Activated T-helper 1 cell treated with anti-CD3 and anti-CD28 coated beads, Interleukin-12 subunit alpha, Interleukin-12 subunit beta, Interleukin-2, Interleukin-4 antibody, amounts not matched to agents 30 ng/mL and 10 ng/mL and 1 ng/mL, durations not matched to agents 14 hours and 24 hours and 36 hours (primary cell): Measurements from ENCODE around the gene MICAL2. TPM values are rescaled to one million over a fixed set of nuclear protein-coding genes. Genes with fewer than 3 reads are reported as not detected.

Experiments
- DNase-seq: peaks from one replicate; pipeline ENCODE4 v3.0.0; 2021; ENCODE audit warnings: low spot score
- H3K27ac Mint-ChIP-seq: one replicate; pipeline ENCODE4 v1.8.0; 2021; ENCODE audit warnings: mild to moderate bottlenecking, mixed read lengths
- H3K27me3 Mint-ChIP-seq: one replicate; pipeline ENCODE4 v1.8.0; 2022; ENCODE audit warnings: mild to moderate bottlenecking, moderate library complexity, mixed read lengths; ENCODE audit not compliant: insufficient read depth
- H3K36me3 Mint-ChIP-seq: one replicate; pipeline ENCODE4 v1.8.0; 2021; ENCODE audit warnings: low read depth, mixed read lengths
- H3K4me1 Mint-ChIP-seq: one replicate; pipeline ENCODE4 v1.8.0; 2021; ENCODE audit warnings: low read depth, mixed read lengths
- H3K4me3 Mint-ChIP-seq: one replicate; pipeline ENCODE4 v1.8.0; 2021; ENCODE audit warnings: mild to moderate bottlenecking, moderate library complexity, mixed read lengths
- H3K9me3 Mint-ChIP-seq: one replicate; pipeline ENCODE4 v1.8.0; 2021; ENCODE audit warnings: mixed read lengths
- intact Hi-C: fragments of 100-400 bp; cut with micrococcal nuclease; formaldehyde crosslinking; loops from one replicate; pipeline ENCODE4 v1.15.1; 2024
- total RNA-seq: library from RNA; stranded (reverse); gene quantifications from 2 replicates; pipeline ENCODE4 v1.2.3, GENCODE V29; 2022

The MICAL2 gene
- total RNA-seq, 1 donor from 2014 or later, result 595 TPM

- Mint-ChIP-seq H3K27me3 (peaks cover 2% of the 10 kb centered on the region), H3K27ac (peak overlapping the region; percentile 90), H3K9me3 (peaks cover 3% of the 10 kb centered on the region), H3K4me1 (peaks cover 70% of the 10 kb centered on the region), H3K36me3 (peaks cover 41% of the 10 kb centered on the region), H3K4me3 (peak overlapping the region; percentile 29)
- intact Hi-C loops, result no loop called here
- no peak for DNase-seq
These were observed 62.7 kb downstream of the MICAL2 start for GRCh38 chr11:12173111-12173510.

DNA sequence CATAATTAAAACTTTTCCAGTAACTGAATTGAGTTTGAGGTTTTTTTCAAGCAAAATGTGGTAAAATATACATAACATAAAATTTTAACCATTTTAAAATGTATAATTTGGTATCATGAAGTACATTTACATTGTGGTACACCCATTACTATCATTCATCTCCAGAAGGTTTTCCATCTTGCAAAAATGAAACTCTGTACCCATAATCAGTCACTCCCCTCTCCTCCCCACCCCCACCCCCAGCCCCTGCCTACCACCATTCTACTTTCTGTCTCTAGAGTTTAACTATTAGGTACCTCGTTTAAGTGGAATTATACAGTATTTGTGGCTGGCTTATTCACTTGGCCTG lies 63.7 kb downstream of the MICAL2 start:
- Mint-ChIP-seq H3K27me3 (peaks cover 2% of the 10 kb centered on the region), H3K27ac (peak overlapping the region; percentile 93), H3K4me1 (peaks cover 75% of the 10 kb centered on the region), H3K9me3 (peaks cover 3% of the 10 kb centered on the region), H3K4me3 (peak overlapping the region; percentile 75), H3K36me3 (peaks cover 45% of the 10 kb centered on the region)
- no peak for DNase-seq
- intact Hi-C loops, result loop anchor here (1.0 kb wide), 9 partner anchors 10 to 127 kb away; partner anchors contain the start of gene MICAL2

DNA sequence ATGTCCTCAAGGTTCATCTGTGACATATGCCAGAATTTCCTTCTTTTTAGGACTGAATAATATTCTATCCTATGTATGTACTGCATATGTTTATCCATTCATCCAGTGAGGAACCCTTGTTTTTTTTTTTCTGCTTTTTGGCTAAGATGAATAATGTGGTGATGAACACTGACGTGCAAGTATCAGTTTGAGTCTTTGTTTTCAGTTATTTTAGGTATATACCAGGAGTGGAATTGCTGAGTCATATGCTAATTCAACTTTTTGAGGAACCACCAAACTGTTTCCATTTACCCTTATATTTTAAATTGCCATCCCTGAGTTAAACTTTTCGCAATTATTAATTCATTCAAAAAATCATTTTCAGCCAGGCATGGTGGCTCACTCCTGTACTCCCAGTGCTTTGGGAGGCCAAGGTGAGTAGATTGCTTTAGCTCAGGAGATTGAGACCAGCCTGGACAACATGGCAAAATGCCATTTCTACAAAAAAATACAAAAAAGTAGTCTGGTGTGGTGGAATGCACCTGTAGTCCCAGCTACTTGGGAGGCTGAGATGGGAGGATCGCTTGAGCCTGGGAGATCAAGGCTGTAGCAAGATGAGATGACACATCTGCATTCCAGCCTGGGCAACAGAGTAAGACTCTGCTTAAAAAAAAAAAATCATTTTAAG lies 64.2 kb downstream of the MICAL2 start:
- H3K9me3 Mint-ChIP-seq, result peaks cover 3% of the 10 kb centered on the region
- no peak for DNase-seq
- H3K27me3 Mint-ChIP-seq, result peaks cover 2% of the 10 kb centered on the region
- H3K4me3 Mint-ChIP-seq, result peak overlapping the region; percentile 75
- H3K36me3 Mint-ChIP-seq, result peaks cover 48% of the 10 kb centered on the region
- intact Hi-C loops, result loop anchor here (1.0 to 5.0 kb wide), 10 partner anchors 10 to 127 kb away; partner anchors contain the start of gene MICAL2
- peaks cover 79% of the 10 kb centered on the region for H3K4me1 Mint-ChIP-seq
- H3K27ac Mint-ChIP-seq, result peak overlapping the region; percentile 93

GRCh38 chr11:12175694-12176241 lies 65.4 kb downstream of the MICAL2 start:
- intact Hi-C loops, result loop anchor here (5.0 kb wide), 1 partner anchor 33 kb away; no protein-coding TSS in a partner anchor
- Mint-ChIP-seq H3K9me3 (peaks cover 3% of the 10 kb centered on the region), H3K4me1 (peaks cover 85% of the 10 kb centered on the region), H3K27ac (peak overlapping the region; percentile 93), H3K4me3 (peak overlapping the region; percentile 13), H3K27me3 (peaks cover 2% of the 10 kb centered on the region), H3K36me3 (peaks cover 50% of the 10 kb centered on the region)
- peak; percentile 32 for DNase-seq

- peak overlapping the region; percentile 93 for H3K27ac Mint-ChIP-seq
- peaks cover 82% of the 10 kb centered on the region for H3K4me1 Mint-ChIP-seq
- H3K9me3 Mint-ChIP-seq, result peaks cover 3% of the 10 kb centered on the region
- DNase-seq, result no peak
- peak overlapping the region; percentile 13 for H3K4me3 Mint-ChIP-seq
- H3K36me3 Mint-ChIP-seq, result peaks cover 47% of the 10 kb centered on the region
- peaks cover 2% of the 10 kb centered on the region for H3K27me3 Mint-ChIP-seq
- intact Hi-C loops, result loop anchor here (5.0 kb wide), 1 partner anchor 34 kb away; no protein-coding TSS in a partner anchor
These were observed 66.0 kb downstream of the MICAL2 start for GRCh38 chr11:12176410-12176809.

DNA sequence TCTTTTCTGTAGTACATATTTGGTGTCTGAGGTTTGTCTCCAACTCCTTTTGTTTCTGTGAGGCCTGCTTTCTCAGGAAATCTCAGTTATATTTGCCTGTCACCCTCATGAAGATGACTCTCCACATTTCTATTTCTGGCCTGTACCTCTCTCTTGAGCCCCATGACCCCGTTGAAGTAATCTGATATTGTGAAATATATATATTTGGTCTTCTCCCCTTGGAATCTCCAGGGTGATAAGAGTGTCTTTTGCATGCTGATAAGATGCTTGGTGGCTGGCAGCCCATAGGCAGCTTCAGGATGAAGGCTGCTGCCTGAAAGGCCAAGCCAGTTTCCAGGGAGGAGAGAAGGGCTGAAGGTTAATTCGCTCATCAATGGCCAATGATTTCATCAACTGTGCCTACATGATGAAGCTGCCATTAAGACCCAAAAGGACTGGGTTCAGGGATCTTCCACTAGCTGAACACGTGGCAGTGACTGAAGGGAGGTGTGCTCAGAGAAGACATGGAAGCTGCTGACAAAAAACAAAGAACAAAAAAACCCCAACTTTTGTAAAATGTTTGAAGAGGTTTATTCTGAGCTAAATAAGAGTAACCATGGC lies 67.4 kb downstream of the MICAL2 start:
- Mint-ChIP-seq H3K27ac (peak overlapping the region; percentile 93), H3K36me3 (peaks cover 46% of the 10 kb centered on the region), H3K4me1 (peaks cover 78% of the 10 kb centered on the region), H3K4me3 (peak overlapping the region; percentile 41), H3K9me3 (peaks cover 3% of the 10 kb centered on the region), H3K27me3 (peaks cover 2% of the 10 kb centered on the region)
- intact Hi-C loops, result loop anchor here (5.0 kb wide), 1 partner anchor 36 kb away; no protein-coding TSS in a partner anchor
- no peak for DNase-seq

DNA sequence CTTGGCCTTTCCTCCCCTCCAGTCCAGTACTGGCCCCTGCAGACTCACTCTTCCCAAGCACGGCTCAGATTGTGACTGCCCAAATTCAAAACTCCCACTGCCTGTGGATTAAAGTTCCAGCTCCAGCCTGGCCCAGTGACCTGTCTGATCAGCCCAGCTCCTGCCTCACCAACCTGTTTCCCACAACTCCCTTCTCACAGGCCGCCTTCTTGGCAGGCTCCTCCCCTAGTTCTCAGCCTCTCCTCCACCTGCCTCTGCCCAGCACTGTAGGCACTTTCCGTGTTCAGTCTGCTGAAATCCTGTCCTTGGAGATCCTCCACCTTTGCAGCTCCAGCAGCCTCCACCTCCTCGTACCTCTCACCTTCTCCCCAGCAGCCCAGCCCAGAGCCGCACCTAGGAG lies 68.6 kb downstream of the MICAL2 start:
- Mint-ChIP-seq H3K4me3 (peak overlapping the region; percentile 61), H3K27me3 (peaks cover 2% of the 10 kb centered on the region), H3K9me3 (peaks cover 3% of the 10 kb centered on the region), H3K4me1 (peaks cover 78% of the 10 kb centered on the region), H3K27ac (peak overlapping the region; percentile 94), H3K36me3 (peaks cover 45% of the 10 kb centered on the region)
- intact Hi-C loops, result loop anchor here (5.0 kb wide), 1 partner anchor 37 kb away; no protein-coding TSS in a partner anchor
- DNase-seq, result no peak

- Mint-ChIP-seq H3K9me3 (peaks cover 3% of the 10 kb centered on the region), H3K36me3 (peaks cover 44% of the 10 kb centered on the region), H3K27me3 (peaks cover 2% of the 10 kb centered on the region), H3K4me3 (peak overlapping the region; percentile 61), H3K4me1 (peaks cover 79% of the 10 kb centered on the region), H3K27ac (peak overlapping the region; percentile 94)
- intact Hi-C loops, result loop anchor here (5.0 kb wide), 1 partner anchor 37 kb away; no protein-coding TSS in a partner anchor
- DNase-seq, result no peak
These were observed 69.1 kb downstream of the MICAL2 start for GRCh38 chr11:12179531-12179930.

GRCh38 chr11:12180257-12181205 lies 70.1 kb downstream of the MICAL2 start:
- DNase-seq, result no peak
- Mint-ChIP-seq H3K4me1 (peaks cover 77% of the 10 kb centered on the region), H3K4me3 (no peak overlapping the region), H3K27me3 (no peaks in the 10 kb centered on the region), H3K36me3 (peaks cover 45% of the 10 kb centered on the region), H3K27ac (peak overlapping the region; percentile 94), H3K9me3 (no peaks in the 10 kb centered on the region)
- intact Hi-C loops, result no loop called here

DNA sequence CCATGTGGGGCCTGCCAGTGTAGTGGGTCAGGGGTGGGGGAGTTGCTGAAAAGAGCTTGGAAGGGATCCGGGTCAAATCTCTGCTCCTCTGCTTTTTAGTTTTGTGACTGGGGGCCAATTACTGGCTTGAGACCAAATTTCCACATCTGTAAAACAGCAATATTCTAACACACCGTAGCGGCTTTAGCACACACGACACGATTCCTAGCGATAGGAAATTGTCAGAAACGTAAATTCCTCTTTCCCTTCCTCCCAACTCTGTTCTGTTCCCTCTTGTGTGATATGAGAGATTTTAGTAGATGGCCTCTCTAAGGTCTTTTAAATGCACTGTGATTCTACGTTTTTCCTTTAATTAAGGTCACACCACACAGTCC lies 71.9 kb downstream of the MICAL2 start:
- Mint-ChIP-seq H3K4me3 (no peak overlapping the region), H3K27me3 (no peaks in the 10 kb centered on the region), H3K4me1 (peaks cover 77% of the 10 kb centered on the region), H3K27ac (no peak overlapping the region), H3K36me3 (peaks cover 48% of the 10 kb centered on the region), H3K9me3 (no peaks in the 10 kb centered on the region)
- intact Hi-C loops, result no loop called here
- no peak for DNase-seq

DNA sequence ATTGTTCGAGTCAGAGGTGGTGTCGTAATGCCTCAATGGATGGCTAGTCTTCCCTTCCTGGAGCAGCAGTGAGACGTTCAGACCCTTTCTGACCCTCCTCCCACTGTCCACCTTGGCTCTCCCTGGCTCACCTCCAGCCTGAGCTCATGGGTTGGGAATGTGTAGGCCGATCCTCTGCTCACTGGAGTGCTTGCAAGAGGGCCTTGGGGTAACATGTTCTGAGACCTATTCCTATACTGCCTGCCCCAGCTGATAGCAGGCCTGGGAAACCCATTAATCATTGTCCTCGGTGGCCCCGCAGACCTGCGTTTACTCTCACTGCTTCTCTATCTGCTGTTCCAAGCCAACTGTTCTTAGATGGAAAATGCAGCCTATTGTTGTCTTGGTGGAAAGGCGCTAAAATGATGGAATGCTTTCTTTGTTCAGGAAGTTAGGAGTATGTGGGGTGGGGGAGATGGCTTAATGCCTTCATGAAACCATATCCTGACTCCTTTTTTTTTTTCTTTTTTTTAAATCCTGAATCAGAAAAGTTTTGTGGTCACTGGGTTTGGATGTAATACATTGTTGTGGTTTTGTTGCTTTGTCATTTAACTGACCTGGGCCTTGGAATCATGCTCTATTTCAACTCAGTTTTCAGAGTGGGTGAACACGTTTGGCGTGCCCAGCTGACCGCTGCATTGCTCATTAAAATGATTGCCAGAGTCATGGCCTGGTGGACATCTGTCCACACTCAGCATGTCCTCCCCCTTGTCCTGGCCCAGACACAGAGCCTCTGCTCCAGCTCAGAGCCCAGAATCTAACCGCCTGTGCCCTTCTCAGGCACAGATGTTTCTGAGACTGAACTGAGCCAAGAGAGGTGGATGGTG lies 72.5 kb downstream of the MICAL2 start:
- Mint-ChIP-seq H3K27ac (peak overlapping the region; percentile 35), H3K27me3 (no peaks in the 10 kb centered on the region)
- intact Hi-C loops, result no loop called here

More for the DNA sequence above, 72.5 kb downstream of the MICAL2 start:
- peaks cover 77% of the 10 kb centered on the region for H3K4me1 Mint-ChIP-seq
- H3K9me3 Mint-ChIP-seq, result no peaks in the 10 kb centered on the region
- no peak overlapping the region for H3K4me3 Mint-ChIP-seq
- peaks cover 42% of the 10 kb centered on the region for H3K36me3 Mint-ChIP-seq
- no peak for DNase-seq
